Measurements from ENCODE around the gene TTC3. TPM values are rescaled to one million over a fixed set of nuclear protein-coding genes. Genes with fewer than 3 reads are reported as not detected.

The TTC3 gene
- total RNA-seq, 1 experiment from 2014 or later = 71.5 TPM

DNA sequence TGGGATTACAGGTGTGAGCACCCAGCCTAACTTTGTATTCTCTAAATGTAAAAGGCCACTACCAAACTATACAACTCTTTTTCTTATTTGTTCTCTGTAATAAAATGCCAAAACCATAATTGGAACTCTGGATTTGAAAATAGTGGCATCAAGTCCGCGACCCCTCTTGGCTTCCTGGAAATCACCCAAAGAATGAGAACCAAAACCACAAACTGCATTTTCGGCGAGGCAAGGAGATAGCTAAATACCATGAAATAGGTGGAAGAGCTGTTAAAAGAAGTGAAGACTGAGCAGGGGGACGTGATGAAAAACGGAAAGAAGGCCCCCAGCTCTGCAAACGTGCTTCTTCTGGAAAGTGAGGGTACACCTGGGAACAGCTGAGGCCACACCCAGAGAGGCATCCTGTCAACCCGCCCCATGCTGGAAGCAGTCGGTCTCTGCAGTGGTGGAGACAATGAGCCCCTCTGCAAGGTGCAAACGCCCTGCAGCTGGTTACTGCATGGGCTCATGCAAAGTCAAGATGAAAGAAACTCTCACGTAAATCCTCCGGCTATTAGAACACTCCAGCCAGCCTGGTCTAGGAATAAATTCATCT, 171.5 kb downstream of the TTC3 start:
- Histone ChIP-seq H3K36me3 (ENCODE audit: control insufficient read depth in 1 of 2, insufficient read depth in 2 of 2, low read length in 2 of 2) (no peaks in the 10 kb centered on the region; a peak in 1 of 4 replicates), H2AFZ (ENCODE audit: low read depth, low read length, poor library complexity, severe bottlenecking) (no peak overlapping the region), H3K9ac (ENCODE audit: low read length) (no peak overlapping the region), H3K27me3 (ENCODE audit: insufficient read depth, low read length) (no peaks in the 10 kb centered on the region), H3K79me2 (ENCODE audit: insufficient read depth, low read length) (peaks cover 80% of the 10 kb centered on the region), H3K4me3 (replicated peaks in 1 of 2; ENCODE audit: low read depth in 1 of 2, low read length in 2 of 2) (no peak overlapping the region), H3K4me2 (ENCODE audit: low read length) (no peak overlapping the region), H4K20me1 (ENCODE audit: insufficient read depth) (no peaks in the 10 kb centered on the region), H3K27ac (ENCODE audit: low read depth, low read length) (no peak overlapping the region), H3K9me3 (ENCODE audit: control insufficient read depth in 1 of 2, insufficient read depth in 1 of 2, low read depth in 1 of 2, low read length in 2 of 2) (no peaks in the 10 kb centered on the region), H3K4me1 (ENCODE audit: control insufficient read depth in 1 of 2, insufficient read depth in 2 of 2, low read length in 2 of 2) (no peaks in the 10 kb centered on the region), H3K9me2 (ENCODE audit: insufficient read depth) (no peaks in the 10 kb centered on the region)
- ChIA-PET RAD21 (ENCODE audit: low non-redundant PET in 1 of 2, low total read pairs in 2 of 2, uncharacterized antibody in 2 of 2, unreplicated experiment in 2 of 2) (no interaction called here), CTCF (no interaction called here), POLR2A (no interaction called here)
- TF ChIP-seq FOSL1 (IDR thresholded peaks at IDR 0.05; ENCODE audit: low read depth) (no peak), CBX3 (IDR thresholded peaks at IDR 0.05; ENCODE audit: low read depth) (no peak)
- TF ChIP-seq, protein P1, sequence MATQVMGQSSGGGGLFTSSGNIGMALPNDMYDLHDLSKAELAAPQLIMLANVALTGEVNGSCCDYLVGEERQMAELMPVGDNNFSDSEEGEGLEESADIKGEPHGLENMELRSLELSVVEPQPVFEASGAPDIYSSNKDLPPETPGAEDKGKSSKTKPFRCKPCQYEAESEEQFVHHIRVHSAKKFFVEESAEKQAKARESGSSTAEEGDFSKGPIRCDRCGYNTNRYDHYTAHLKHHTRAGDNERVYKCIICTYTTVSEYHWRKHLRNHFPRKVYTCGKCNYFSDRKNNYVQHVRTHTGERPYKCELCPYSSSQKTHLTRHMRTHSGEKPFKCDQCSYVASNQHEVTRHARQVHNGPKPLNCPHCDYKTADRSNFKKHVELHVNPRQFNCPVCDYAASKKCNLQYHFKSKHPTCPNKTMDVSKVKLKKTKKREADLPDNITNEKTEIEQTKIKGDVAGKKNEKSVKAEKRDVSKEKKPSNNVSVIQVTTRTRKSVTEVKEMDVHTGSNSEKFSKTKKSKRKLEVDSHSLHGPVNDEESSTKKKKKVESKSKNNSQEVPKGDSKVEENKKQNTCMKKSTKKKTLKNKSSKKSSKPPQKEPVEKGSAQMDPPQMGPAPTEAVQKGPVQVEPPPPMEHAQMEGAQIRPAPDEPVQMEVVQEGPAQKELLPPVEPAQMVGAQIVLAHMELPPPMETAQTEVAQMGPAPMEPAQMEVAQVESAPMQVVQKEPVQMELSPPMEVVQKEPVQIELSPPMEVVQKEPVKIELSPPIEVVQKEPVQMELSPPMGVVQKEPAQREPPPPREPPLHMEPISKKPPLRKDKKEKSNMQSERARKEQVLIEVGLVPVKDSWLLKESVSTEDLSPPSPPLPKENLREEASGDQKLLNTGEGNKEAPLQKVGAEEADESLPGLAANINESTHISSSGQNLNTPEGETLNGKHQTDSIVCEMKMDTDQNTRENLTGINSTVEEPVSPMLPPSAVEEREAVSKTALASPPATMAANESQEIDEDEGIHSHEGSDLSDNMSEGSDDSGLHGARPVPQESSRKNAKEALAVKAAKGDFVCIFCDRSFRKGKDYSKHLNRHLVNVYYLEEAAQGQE (IDR thresholded peaks at IDR 0.05; ENCODE audit: low read depth) = no peak
- intact Hi-C loops (cut with micrococcal nuclease) = no loop called here
- BruUV-seq (replicated peaks) = no TSS peak
- ATAC-seq (no peak), DNase-seq (ENCODE audit: low read depth, low spot score) (no peak)

DNA sequence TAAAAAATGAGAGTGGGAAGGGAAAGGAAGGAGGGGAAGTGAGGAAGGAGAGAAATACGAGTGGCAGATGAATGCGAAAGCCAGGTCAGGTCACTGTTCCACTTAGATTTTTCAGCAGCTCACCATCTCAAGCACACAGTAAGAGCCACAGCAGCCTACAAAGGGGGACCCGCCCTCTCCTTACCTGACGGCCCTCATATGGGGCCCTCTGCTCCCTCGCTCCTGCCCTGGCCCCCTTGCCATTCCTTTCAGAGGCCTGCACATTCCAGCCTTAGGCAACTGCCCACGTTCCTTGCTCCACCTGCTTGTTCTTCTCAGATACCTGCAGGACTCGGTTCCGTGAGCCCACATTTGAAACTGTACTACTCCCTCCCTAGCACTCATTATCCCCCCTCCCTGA, 172.1 kb downstream of the TTC3 start:
- DNase-seq (ENCODE audit: low read depth, low spot score) = no peak

More for the DNA sequence above, 172.1 kb downstream of the TTC3 start:
- RAD21 ChIA-PET (ENCODE audit: low non-redundant PET in 1 of 2, low total read pairs in 2 of 2, uncharacterized antibody in 2 of 2, unreplicated experiment in 2 of 2) = no interaction called here
- H4K20me1 ChIP-seq (ENCODE audit: insufficient read depth) = no peaks in the 10 kb centered on the region
- POLR2A ChIA-PET = no interaction called here
- CTCF ChIA-PET = no interaction called here
- no peaks in the 10 kb centered on the region for H3K27me3 ChIP-seq (ENCODE audit: insufficient read depth, low read length)
- peaks cover 85% of the 10 kb centered on the region for H3K79me2 ChIP-seq (ENCODE audit: insufficient read depth, low read length)
- no peak overlapping the region for H3K4me3 ChIP-seq (replicated peaks in 1 of 2; ENCODE audit: low read depth in 1 of 2, low read length in 2 of 2)
- H3K9me3 ChIP-seq (ENCODE audit: control insufficient read depth in 1 of 2, insufficient read depth in 1 of 2, low read depth in 1 of 2, low read length in 2 of 2) = no peaks in the 10 kb centered on the region
- no peaks in the 10 kb centered on the region; a peak in 1 of 4 replicates for H3K36me3 ChIP-seq (ENCODE audit: control insufficient read depth in 1 of 2, insufficient read depth in 2 of 2, low read length in 2 of 2)
- H3K4me2 ChIP-seq (ENCODE audit: low read length) = no peak overlapping the region
- TF ChIP-seq TCF7L2 (IDR thresholded peaks at IDR 0.05; ENCODE audit: borderline replicate concordance, extremely low read depth, insufficient read depth, insufficient read length) (no peak), ZFX (IDR thresholded peaks at IDR 0.05) (no peak), FOSL1 (IDR thresholded peaks at IDR 0.05; ENCODE audit: low read depth) (no peak), JUND (IDR thresholded peaks at IDR 0.05) (no peak), RAD21 (IDR thresholded peaks at IDR 0.05; ENCODE audit: low read depth) (no peak), CBX3 (IDR thresholded peaks at IDR 0.05; ENCODE audit: low read depth) (no peak), POLR2A (IDR thresholded peaks at IDR 0.05; ENCODE audit: borderline replicate concordance, extremely low read depth, insufficient read depth, insufficient read length) (no peak), YY1 (IDR thresholded peaks at IDR 0.05; ENCODE audit: extremely low read depth, insufficient replicate concordance, low read depth, low read length) (no peak)
- TF ChIP-seq, protein P2, sequence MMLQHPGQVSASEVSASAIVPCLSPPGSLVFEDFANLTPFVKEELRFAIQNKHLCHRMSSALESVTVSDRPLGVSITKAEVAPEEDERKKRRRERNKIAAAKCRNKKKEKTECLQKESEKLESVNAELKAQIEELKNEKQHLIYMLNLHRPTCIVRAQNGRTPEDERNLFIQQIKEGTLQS (IDR thresholded peaks at IDR 0.05) = no peak
- TF ChIP-seq, protein P1 (IDR thresholded peaks at IDR 0.05; ENCODE audit: low read depth) = no peak
- no peaks in the 10 kb centered on the region for H3K9me2 ChIP-seq (ENCODE audit: insufficient read depth)
- no peak overlapping the region for H2AFZ ChIP-seq (ENCODE audit: low read depth, low read length, poor library complexity, severe bottlenecking)
- intact Hi-C loops (cut with micrococcal nuclease) = no loop called here
- H3K27ac ChIP-seq (ENCODE audit: low read depth, low read length) = no peak overlapping the region
- no peak for ATAC-seq
- no peaks in the 10 kb centered on the region for H3K4me1 ChIP-seq (ENCODE audit: control insufficient read depth in 1 of 2, insufficient read depth in 2 of 2, low read length in 2 of 2)
- no peak overlapping the region for H3K9ac ChIP-seq (ENCODE audit: low read length)
- BruUV-seq (replicated peaks) = no TSS peak

Measured in HCT116 (cell line).